Upper lobe of right lung (tissue), 1 donor: Measurements from ENCODE around the gene SPAG16. TPM values are rescaled to one million over a fixed set of nuclear protein-coding genes. Genes with fewer than 3 reads are reported as not detected.
A peak's percentile ranks its signal among the peaks of the same experiment; 100 is the strongest.

Experiments
- ATAC-seq: fragments of 200-7000 bp; cut with Tn5 transposase; one replicate; pipeline ENCODE4 v1.9.1; 2020; ENCODE audit warnings: mild to moderate bottlenecking, moderate library complexity
- DNase-seq: peaks from one replicate; pipeline ENCODE4 v3.0.0-alpha.2; 2020
- H3K27ac ChIP-seq: fragments of 200-600 bp; one replicate; pipeline ENCODE4 v1.8.0; 2022
- H3K27me3 ChIP-seq: fragments of 200-600 bp; one replicate; pipeline ENCODE4 v1.8.0; 2022; ENCODE audit warnings: mild to moderate bottlenecking
- H3K36me3 ChIP-seq: fragments of 200-600 bp; one replicate; pipeline ENCODE4 v1.8.0; 2022
- H3K4me1 ChIP-seq: fragments of 200-600 bp; one replicate; pipeline ENCODE4 v1.8.0; 2022
- H3K4me3 ChIP-seq: fragments of 200-600 bp; one replicate; pipeline ENCODE4 v1.8.0; 2022; ENCODE audit warnings: mild to moderate bottlenecking
- H3K9me3 ChIP-seq: fragments of 200-600 bp; one replicate; pipeline ENCODE4 v1.8.0; 2022
- CTCF ChIP-seq: fragments of 200-600 bp; IDR thresholded peaks from one replicate; pipeline ENCODE4 v1.8.0; 2022; ENCODE audit warnings: antibody characterized with exemption
- intact Hi-C: fragments of 100-400 bp; cut with DNase I; formaldehyde crosslinking; loops from one replicate; pipeline ENCODE4 v1.11.0; 2022
- total RNA-seq: library from RNA; stranded (reverse); fragmentation: NEBNext Ultra II Directional; extraction: Animal tissue kit (Norgen Biotek cat#: 25700); gene quantifications from one replicate; pipeline ENCODE4 v1.2.1, GENCODE V29; 2021
- donor health status: DM: no; HTN: yes; CAD: no; lungs with severe emphysema.

The SPAG16 gene
- total RNA-seq, 1 donor from 2014 or later = 11.6 TPM

- H3K36me3 ChIP-seq = no peaks in the 10 kb centered on the region
- DNase-seq (no peak), ATAC-seq (no peak)
- H3K4me3 ChIP-seq = no peak overlapping the region
- H3K27ac ChIP-seq = no peak overlapping the region
- no peaks in the 10 kb centered on the region for H3K27me3 ChIP-seq
- no peak for TF ChIP-seq CTCF
- no peaks in the 10 kb centered on the region for H3K4me1 ChIP-seq
- H3K9me3 ChIP-seq = no peaks in the 10 kb centered on the region
- intact Hi-C loops = no loop called here
Observed at GRCh38 chr2:213415093-213415492, 130.8 kb downstream of the SPAG16 start.

GRCh38 chr2:213416832-213417231 lies 132.6 kb downstream of the SPAG16 start:
- H3K9me3 ChIP-seq = no peaks in the 10 kb centered on the region
- H3K4me1 ChIP-seq = no peaks in the 10 kb centered on the region
- ATAC-seq (no peak), DNase-seq (no peak)
- no peaks in the 10 kb centered on the region for H3K27me3 ChIP-seq
- H3K27ac ChIP-seq = no peak overlapping the region
- TF ChIP-seq CTCF = no peak
- no peak overlapping the region for H3K4me3 ChIP-seq
- H3K36me3 ChIP-seq = no peaks in the 10 kb centered on the region
- intact Hi-C loops = no loop called here

GRCh38 chr2:213419980-213420379 lies 135.7 kb downstream of the SPAG16 start:
- H3K27ac ChIP-seq = no peak overlapping the region
- intact Hi-C loops = no loop called here
- no peak for ATAC-seq
- TF ChIP-seq CTCF = no peak
- H3K4me1 ChIP-seq = no peaks in the 10 kb centered on the region
- no peak for DNase-seq
- no peak overlapping the region for H3K4me3 ChIP-seq
- H3K9me3 ChIP-seq = no peaks in the 10 kb centered on the region
- H3K27me3 ChIP-seq = no peaks in the 10 kb centered on the region
- H3K36me3 ChIP-seq = no peaks in the 10 kb centered on the region

- DNase-seq (no peak), ATAC-seq (peak; percentile 29)
- intact Hi-C loops = no loop called here
- no peak for TF ChIP-seq CTCF
- H3K27ac ChIP-seq = no peak overlapping the region
- H3K4me1 ChIP-seq = no peaks in the 10 kb centered on the region
- H3K4me3 ChIP-seq = no peak overlapping the region
- H3K27me3 ChIP-seq = no peaks in the 10 kb centered on the region
- no peaks in the 10 kb centered on the region for H3K36me3 ChIP-seq
- no peaks in the 10 kb centered on the region for H3K9me3 ChIP-seq
Observed at GRCh38 chr2:213420828-213421385, 136.6 kb downstream of the SPAG16 start.

GRCh38 chr2:213422211-213422610 lies 137.9 kb downstream of the SPAG16 start:
- Histone ChIP-seq H3K27ac (no peak overlapping the region), H3K36me3 (no peaks in the 10 kb centered on the region), H3K27me3 (no peaks in the 10 kb centered on the region), H3K4me1 (no peaks in the 10 kb centered on the region), H3K9me3 (no peaks in the 10 kb centered on the region), H3K4me3 (no peak overlapping the region)
- ATAC-seq (no peak), DNase-seq (no peak)
- intact Hi-C loops = no loop called here
- TF ChIP-seq CTCF = no peak

- no peak overlapping the region for H3K4me3 ChIP-seq
- intact Hi-C loops = no loop called here
- no peak for DNase-seq
- no peaks in the 10 kb centered on the region for H3K9me3 ChIP-seq
- no peaks in the 10 kb centered on the region for H3K36me3 ChIP-seq
- no peak for ATAC-seq
- no peaks in the 10 kb centered on the region for H3K4me1 ChIP-seq
- H3K27me3 ChIP-seq = no peaks in the 10 kb centered on the region
- H3K27ac ChIP-seq = no peak overlapping the region
- TF ChIP-seq CTCF = no peak
Observed at GRCh38 chr2:213425618-213426017, 141.4 kb downstream of the SPAG16 start.
